Activated B cell treated with CpG ODN at 0.5 μM for 24 hours (primary cell): ENCODE data around the gene COL9A3. TPM values are rescaled to one million over a fixed set of nuclear protein-coding genes. Genes with fewer than 3 reads are reported as not detected.

Source experiments
- ATAC-seq: fragments of 200-7000 bp; cut with Tn5 transposase; one replicate; pipeline ENCODE4 v1.10.0; 2021; ENCODE audit warnings: low read depth, mild to moderate bottlenecking, moderate library complexity
- CTCF ChIA-PET: fragments of 350-600 bp; sonication (Branson Sonifier 250); formaldehyde crosslinking; loops from one replicate; lab custom pipeline; 2021; ENCODE audit warnings: antibody characterized with exemption; lab: Charles Lee
- POLR2A ChIA-PET: fragments of 350-600 bp; sonication (Branson Sonifier 250); formaldehyde crosslinking; loops from one replicate; lab custom pipeline; 2021; ENCODE audit warnings: antibody characterized with exemption; lab: Charles Lee
- DNase-seq: peaks from one replicate; pipeline ENCODE4 v3.0.0; 2022
- H3K27ac Mint-ChIP-seq: one replicate; pipeline ENCODE4 v1.8.0; 2020; ENCODE audit warnings: mixed read lengths
- H3K27me3 Mint-ChIP-seq: one replicate; pipeline ENCODE4 v1.8.0; 2021; ENCODE audit warnings: mixed read lengths
- H3K36me3 Mint-ChIP-seq: one replicate; pipeline ENCODE4 v1.8.0; 2021; ENCODE audit warnings: low read depth, mixed read lengths
- H3K4me1 Mint-ChIP-seq: one replicate; pipeline ENCODE4 v1.8.0; 2021; ENCODE audit warnings: mixed read lengths
- H3K4me3 Mint-ChIP-seq: one replicate; pipeline ENCODE4 v1.8.0; 2020; ENCODE audit warnings: mild to moderate bottlenecking, mixed read lengths
- H3K9me3 Mint-ChIP-seq: one replicate; pipeline ENCODE4 v1.8.0; 2020; ENCODE audit warnings: mixed read lengths
- intact Hi-C: fragments of 100-400 bp; cut with micrococcal nuclease; formaldehyde crosslinking; loops from one replicate; pipeline ENCODE4 v1.15.1; 2024
- total RNA-seq: library from RNA; stranded (reverse); gene quantifications from 2 replicates; pipeline ENCODE4 v1.2.3, GENCODE V29; 2022
- TF ChIP-seq, protein P1 (sequence below): fragments of 200-600 bp; IDR thresholded peaks from one replicate; pipeline ENCODE4 v1.8.0; 2022; ENCODE audit warnings: antibody characterized with exemption, mild to moderate bottlenecking

The COL9A3 gene
- total RNA-seq, 1 donor from 2014 or later = 37.6 TPM

DNA sequence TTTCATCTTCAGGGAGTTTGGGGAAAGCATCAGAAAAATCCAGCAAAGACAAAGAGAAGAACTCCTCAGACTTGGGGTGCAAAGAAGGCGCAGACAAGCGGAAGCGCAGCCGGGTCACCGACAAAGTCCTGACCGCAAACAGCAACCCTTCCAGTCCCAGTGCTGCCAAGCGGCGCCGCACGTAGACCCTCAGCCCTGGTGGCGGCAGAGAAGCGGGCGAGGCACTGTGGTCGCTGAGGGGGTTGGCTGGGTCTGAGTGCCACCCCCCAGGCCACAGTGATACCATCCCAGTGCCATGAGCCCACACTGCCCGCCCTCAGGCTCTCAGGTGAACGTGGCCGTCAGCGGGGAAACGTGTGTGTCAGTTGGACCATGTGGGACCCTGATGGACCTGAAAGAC is 17.4 kb upstream of the COL9A3 start:
- Mint-ChIP-seq H3K4me3 (no peak overlapping the region), H3K27me3 (no peaks in the 10 kb centered on the region), H3K4me1 (peaks cover 27% of the 10 kb centered on the region), H3K27ac (no peak overlapping the region), H3K9me3 (no peaks in the 10 kb centered on the region), H3K36me3 (peaks cover 39% of the 10 kb centered on the region)
- TF ChIP-seq, protein P1, sequence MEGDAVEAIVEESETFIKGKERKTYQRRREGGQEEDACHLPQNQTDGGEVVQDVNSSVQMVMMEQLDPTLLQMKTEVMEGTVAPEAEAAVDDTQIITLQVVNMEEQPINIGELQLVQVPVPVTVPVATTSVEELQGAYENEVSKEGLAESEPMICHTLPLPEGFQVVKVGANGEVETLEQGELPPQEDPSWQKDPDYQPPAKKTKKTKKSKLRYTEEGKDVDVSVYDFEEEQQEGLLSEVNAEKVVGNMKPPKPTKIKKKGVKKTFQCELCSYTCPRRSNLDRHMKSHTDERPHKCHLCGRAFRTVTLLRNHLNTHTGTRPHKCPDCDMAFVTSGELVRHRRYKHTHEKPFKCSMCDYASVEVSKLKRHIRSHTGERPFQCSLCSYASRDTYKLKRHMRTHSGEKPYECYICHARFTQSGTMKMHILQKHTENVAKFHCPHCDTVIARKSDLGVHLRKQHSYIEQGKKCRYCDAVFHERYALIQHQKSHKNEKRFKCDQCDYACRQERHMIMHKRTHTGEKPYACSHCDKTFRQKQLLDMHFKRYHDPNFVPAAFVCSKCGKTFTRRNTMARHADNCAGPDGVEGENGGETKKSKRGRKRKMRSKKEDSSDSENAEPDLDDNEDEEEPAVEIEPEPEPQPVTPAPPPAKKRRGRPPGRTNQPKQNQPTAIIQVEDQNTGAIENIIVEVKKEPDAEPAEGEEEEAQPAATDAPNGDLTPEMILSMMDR = no peak
- ATAC-seq (no peak), DNase-seq (no peak)
- POLR2A ChIA-PET = no interaction called here
- intact Hi-C loops = loop anchor here (5.0 kb wide), 1 partner anchor 63 kb away; the partner anchor contains the start of gene TCFL5
- CTCF ChIA-PET = no interaction called here

DNA sequence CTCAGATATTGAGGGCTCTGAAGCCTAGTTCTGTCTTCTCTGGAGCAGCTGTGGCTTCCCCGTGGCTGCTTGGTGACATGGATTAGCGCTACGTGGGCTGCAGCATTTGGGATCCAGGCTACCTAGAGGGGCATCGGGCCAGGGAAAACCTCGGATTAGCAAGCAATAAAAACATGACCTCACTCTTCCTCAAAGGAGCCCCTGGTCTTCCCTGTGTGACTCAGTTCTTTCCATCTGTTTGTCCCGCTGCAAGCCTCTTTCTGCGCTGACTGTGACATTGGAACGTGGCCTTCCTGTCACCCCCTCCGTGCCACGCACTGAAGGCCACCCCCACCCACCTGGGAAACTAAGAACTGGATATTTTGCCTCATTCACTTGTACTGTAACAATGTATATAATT is 17.0 kb upstream of the COL9A3 start:
- Mint-ChIP-seq H3K9me3 (no peaks in the 10 kb centered on the region), H3K27ac (no peak overlapping the region), H3K4me1 (peaks cover 26% of the 10 kb centered on the region), H3K4me3 (no peak overlapping the region), H3K27me3 (no peaks in the 10 kb centered on the region), H3K36me3 (peaks cover 41% of the 10 kb centered on the region)
- intact Hi-C loops = loop anchor here (5.0 kb wide), 1 partner anchor 62 kb away; the partner anchor contains the start of gene TCFL5
- ATAC-seq = no peak
- TF ChIP-seq, protein P1 = no peak
- ChIA-PET POLR2A (no interaction called here), CTCF (no interaction called here)
- DNase-seq = no peak

DNA sequence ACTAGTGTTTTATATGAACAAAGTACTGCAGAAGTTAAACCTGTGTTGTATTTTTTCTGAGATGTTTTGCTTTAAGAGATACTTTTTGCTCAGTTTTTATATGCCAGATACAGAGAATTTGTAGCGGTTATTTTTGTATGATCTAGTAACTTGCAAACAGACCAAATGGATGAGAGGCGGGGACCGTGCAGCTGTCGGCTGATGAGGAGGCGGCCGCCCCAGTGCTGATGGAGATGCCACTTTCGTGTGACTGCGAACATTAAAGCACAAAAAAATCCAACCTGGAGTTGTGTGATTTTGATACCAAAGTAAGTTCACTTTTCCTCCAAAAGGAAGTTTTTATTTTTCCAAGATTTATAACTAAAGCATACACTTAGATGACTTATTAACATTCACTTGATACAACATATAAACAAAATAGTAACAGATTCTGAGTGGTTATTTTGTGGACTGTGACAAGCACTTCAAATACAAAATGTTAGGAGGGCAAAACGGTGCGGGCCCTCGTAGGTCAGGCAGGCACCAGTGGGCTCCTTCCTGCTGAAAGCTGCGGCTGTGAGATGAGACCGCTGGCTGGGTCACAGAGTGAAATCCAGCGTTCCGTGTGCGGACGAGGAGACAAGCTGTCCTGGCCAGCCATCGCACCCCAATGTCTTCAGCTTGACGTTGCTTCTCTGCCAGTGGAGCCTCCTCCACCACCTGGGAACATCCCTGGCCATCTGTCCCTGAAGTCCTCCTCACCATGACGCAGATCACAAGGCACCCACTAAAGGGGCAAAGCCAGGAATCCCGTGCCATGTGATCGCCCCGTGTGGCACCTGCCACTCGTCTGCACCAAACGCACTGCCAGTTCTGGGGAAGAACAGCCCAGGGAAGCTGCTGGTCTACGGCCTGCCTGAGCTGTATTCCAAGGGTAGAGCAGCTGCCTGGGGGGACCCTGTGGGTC is 16.3 kb upstream of the COL9A3 start:
- Mint-ChIP-seq H3K9me3 (no peaks in the 10 kb centered on the region), H3K4me1 (peaks cover 25% of the 10 kb centered on the region), H3K36me3 (peaks cover 41% of the 10 kb centered on the region), H3K27me3 (no peaks in the 10 kb centered on the region), H3K27ac (no peak overlapping the region), H3K4me3 (no peak overlapping the region)
- CTCF ChIA-PET = no interaction called here
- DNase-seq (no peak), ATAC-seq (no peak)
- POLR2A ChIA-PET = no interaction called here
- intact Hi-C loops = no loop called here
- TF ChIP-seq, protein P1 = no peak

DNA sequence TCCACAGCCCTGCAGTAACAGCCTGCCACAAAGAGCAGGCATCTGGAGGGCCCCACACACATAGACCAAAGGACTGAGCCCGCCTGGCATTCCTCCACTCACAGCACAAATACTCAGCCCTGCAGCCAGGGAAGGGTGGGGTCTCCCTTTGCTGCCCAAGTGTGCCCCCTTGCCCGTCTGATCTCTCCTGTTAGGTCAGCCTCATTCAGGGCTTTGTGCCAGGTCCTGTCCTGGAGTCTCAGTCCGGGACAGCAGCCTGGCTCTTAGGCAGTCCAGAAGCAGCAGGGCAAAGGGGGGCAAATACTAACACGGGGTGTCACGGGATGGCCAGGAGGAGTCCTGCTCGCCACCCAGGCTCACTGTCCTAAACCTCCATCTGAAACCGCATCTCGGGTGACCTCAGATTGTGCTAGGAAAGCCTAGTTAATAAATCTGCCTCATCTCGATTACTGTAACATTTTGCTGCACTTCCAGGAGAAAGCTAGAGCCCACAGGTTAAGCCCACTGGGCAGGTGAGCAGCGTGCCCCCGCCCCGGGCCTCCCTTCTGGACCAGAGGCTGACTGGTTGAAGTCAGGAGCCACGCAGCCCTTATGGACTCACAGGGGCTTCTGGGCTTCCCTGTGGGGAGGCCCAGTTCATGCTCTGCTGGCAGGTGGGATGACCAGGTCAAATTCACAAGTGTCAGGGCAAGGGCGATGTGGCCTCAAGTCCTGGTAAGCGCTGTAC is 15.4 kb upstream of the COL9A3 start:
- intact Hi-C loops = no loop called here
- ChIA-PET CTCF (no interaction called here), POLR2A (no interaction called here)
- Mint-ChIP-seq H3K27ac (no peak overlapping the region), H3K36me3 (peaks cover 43% of the 10 kb centered on the region), H3K4me3 (no peak overlapping the region), H3K4me1 (peaks cover 30% of the 10 kb centered on the region), H3K9me3 (no peaks in the 10 kb centered on the region), H3K27me3 (no peaks in the 10 kb centered on the region)
- TF ChIP-seq, protein P1 = no peak
- DNase-seq = no peak
- ATAC-seq = no peak
